ENCODE measurements around the gene CSRNP3. TPM values are rescaled to one million over a fixed set of nuclear protein-coding genes. Genes with fewer than 3 reads are reported as not detected.

CSRNP3 gene
- total RNA-seq, 4 donors from 2014 or later = 0.12 to 1.5 (median 0.93) TPM

DNA sequence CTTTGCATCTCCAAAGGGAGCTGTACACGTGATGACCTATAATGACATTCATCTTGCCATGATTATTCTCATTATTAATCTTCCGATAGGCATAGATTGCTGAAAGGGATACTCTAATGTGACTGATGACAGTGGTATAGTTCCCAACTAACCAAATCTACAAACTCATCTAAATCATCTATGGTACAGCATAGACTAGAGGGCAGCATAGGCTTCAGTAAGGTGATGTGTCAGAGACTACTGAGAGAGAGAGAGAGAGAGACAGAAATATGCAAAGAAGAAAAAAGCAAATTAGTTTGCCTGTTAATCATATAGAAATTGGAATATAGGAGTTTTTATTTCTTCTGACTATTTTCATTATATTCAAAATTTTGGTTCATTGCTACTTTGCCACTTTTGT is 89.3 kb downstream of the CSRNP3 start:
- DNase-seq (ENCODE audit: low spot score) (no peak), ATAC-seq (ENCODE audit: low FRiP score) (no peak)
- TF ChIP-seq, protein P1, sequence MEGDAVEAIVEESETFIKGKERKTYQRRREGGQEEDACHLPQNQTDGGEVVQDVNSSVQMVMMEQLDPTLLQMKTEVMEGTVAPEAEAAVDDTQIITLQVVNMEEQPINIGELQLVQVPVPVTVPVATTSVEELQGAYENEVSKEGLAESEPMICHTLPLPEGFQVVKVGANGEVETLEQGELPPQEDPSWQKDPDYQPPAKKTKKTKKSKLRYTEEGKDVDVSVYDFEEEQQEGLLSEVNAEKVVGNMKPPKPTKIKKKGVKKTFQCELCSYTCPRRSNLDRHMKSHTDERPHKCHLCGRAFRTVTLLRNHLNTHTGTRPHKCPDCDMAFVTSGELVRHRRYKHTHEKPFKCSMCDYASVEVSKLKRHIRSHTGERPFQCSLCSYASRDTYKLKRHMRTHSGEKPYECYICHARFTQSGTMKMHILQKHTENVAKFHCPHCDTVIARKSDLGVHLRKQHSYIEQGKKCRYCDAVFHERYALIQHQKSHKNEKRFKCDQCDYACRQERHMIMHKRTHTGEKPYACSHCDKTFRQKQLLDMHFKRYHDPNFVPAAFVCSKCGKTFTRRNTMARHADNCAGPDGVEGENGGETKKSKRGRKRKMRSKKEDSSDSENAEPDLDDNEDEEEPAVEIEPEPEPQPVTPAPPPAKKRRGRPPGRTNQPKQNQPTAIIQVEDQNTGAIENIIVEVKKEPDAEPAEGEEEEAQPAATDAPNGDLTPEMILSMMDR (IDR thresholded peaks at IDR 0.05) = no peak

DNA sequence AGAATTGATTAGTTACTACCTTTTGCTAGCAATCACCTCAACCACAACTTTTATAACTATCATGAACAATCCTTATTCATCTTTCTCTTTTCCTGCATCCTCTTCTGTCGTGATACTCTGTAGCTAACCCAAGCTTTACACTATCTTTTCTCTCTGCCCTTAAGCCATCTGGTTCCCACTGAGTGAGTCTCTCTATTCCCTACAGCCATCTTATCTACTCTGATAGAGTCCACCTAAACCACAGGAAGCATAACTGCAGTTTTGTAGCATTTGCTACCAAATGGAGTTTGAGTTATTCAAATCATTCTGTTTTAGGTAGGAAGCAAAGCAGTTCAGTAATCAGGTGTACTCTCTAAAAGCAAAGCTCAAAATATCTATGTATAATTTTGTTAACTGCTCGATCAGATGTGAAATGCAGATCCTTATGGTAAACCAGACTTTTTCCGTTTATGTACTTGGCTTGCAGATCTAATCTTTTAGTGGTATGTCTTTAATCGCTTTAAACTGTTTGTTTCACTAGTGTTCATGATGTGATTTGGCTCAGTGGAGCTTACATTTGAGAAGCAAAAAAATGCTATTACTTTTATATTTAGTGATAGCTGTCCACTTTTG is 91.0 kb downstream of the CSRNP3 start:
- DNase-seq (ENCODE audit: low spot score) = no peak
- no peak for ATAC-seq (ENCODE audit: low FRiP score)
- TF ChIP-seq, protein P1 (IDR thresholded peaks at IDR 0.05) = no peak

DNA sequence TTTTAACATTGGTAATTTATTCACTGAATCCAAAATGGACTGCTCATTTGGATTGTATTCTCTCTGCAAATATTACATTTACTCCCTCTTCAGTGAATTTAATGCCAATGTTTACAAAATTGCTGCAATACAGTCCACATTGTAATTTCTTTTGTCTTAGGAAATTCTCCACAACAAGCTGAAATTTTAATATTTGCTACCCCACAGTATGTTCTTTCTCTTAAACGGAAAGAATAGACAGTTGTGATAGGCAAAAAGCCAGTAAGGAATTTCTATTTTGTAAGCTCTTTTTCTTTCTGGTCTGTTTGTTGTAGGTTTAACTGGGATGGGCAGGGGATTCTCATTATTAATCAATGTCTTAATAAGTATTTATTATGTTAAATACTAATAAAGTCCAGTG is 92.0 kb downstream of the CSRNP3 start:
- TF ChIP-seq, protein P1 (IDR thresholded peaks at IDR 0.05) = no peak
- ATAC-seq (ENCODE audit: low FRiP score) = no peak
- no peak for DNase-seq (ENCODE audit: low spot score)

DNA sequence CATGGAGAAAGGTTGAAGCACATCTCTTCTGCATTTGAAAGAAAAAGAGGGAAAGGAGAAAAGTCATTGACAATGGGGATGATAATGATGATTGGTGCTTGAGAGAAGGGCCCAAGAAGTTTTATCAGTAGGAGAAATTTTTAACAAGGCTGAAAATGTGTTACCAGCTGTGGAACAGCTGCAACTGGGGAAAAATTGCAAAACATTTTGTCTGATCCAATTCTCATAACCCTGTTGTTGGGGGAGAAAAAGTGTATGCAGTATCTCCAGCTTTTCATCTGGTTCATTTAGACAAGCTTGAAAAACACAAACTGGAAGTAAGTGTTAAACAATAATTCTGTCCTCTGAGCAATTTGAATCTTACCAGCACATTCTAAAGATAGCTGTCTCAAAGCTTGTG is 92.7 kb downstream of the CSRNP3 start:
- no peak for DNase-seq (ENCODE audit: low spot score)
- no peak for ATAC-seq (ENCODE audit: low FRiP score)

DNA sequence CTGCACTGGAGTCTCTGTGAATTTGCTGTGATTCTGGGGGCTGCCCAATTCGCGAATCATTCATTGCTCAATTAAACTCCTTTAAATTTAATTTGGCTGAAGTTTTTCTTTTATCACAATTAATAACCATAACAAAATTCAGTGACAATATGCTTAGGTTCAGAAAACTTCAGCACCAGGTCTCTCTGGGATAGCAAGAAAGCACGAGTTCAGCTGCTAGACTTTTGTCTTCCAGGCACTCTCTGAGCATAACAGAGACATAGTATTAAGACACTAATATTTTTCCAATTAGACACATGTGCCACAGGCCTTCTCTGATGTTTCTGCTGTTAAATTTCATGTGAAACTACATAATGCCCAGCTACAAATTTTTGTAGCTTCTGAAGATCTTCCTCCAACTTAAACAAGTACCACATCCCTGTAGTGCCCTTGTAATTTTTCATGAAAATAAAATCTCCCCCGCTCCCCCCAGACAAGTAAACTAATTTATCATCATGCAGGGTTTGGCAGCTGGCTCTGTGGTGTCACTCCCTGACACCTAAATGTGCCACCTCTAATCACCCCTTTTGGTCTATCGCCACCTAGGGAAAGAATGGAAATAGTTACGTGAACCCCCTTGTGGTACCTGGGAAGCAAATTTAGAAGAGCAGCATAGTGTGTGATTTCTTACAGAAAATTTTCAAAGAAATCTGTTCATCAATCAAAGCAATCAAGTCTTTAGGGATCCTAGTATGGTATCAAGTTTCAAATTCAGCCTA is 94.1 kb downstream of the CSRNP3 start:
- no peak for DNase-seq (ENCODE audit: low spot score)
- no peak for ATAC-seq (ENCODE audit: low FRiP score)
- TF ChIP-seq, protein P1 (IDR thresholded peaks at IDR 0.05) = no peak

More for the DNA sequence above, 92.7 kb downstream of the CSRNP3 start:
- TF ChIP-seq, protein P1 (IDR thresholded peaks at IDR 0.05) = no peak

DNA sequence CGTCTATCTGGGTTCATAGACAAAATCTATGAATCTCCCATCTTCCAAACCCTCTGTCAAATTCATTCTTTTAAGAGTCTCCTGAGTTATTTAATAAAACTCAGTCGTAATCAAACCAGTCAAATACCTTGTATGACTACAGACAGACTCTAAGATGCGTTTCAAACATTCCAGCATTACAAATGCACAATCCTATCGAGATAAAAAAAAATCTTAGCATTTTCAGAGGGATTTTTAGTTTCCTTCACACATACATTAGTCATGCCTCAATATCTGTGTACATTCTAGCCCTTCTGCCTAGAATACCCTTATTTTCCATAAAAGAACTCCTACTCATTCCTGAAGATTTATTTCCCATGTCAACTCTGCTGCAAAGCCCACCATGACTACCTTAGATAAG is 96.5 kb downstream of the CSRNP3 start:
- no peak for DNase-seq (ENCODE audit: low spot score)
- no peak for ATAC-seq (ENCODE audit: low FRiP score)
- TF ChIP-seq, protein P1 (IDR thresholded peaks at IDR 0.05) = no peak

DNA sequence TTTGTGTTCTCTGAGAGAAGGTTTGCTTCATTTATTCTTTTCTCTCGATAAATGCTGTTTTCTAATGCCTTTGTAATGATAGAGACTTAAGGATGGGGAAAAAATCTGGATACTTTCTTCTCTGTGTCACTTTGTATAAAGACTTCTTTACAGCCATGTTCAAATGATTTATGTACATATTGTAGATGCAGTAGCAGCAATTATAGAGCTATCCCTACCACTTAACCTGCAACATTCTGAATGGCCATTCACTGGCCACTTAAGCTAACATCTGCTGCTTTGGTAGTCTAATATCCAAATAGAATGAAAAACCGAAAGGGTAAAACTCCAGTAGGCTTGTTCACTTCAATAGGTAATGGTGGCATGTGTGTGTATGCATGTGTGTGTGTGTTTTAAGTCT is 97.8 kb downstream of the CSRNP3 start:
- TF ChIP-seq, protein P1 (IDR thresholded peaks at IDR 0.05) = no peak
- ATAC-seq (ENCODE audit: low FRiP score) (no peak), DNase-seq (ENCODE audit: low spot score) (no peak)
